ENCODE measurements around the gene ZCCHC14. TPM values are rescaled to one million over a fixed set of nuclear protein-coding genes. Genes with fewer than 3 reads are reported as not detected.

Gene ZCCHC14
- total RNA-seq, 1 donor = 8.2 TPM

GRCh38 chr16:87447323-87447722 is 45.5 kb downstream of the ZCCHC14 start:
- TF ChIP-seq CTCF (IDR thresholded peaks at IDR 0.05; ENCODE audit: insufficient read depth, low read depth, low read length) = no peak
- DNase-seq (ENCODE audit: low read depth) = peak; percentile 90
- no peak overlapping the region for H3K4me3 ChIP-seq (ENCODE audit: low read depth, low read length)

- no peak for TF ChIP-seq CTCF (IDR thresholded peaks at IDR 0.05; ENCODE audit: insufficient read depth, low read depth, low read length)
- DNase-seq (ENCODE audit: low read depth) = no peak
Measured at GRCh38 chr16:87446479-87446878, 46.3 kb downstream of the ZCCHC14 start.

GRCh38 chr16:87445486-87445885 is 47.3 kb downstream of the ZCCHC14 start:
- DNase-seq (ENCODE audit: low read depth) = peak; percentile 97
- H3K4me3 ChIP-seq (ENCODE audit: low read depth, low read length) = no peak overlapping the region
- TF ChIP-seq CTCF (IDR thresholded peaks at IDR 0.05; ENCODE audit: insufficient read depth, low read depth, low read length) = no peak

More at GRCh38 chr16:87446479-87446878, 46.3 kb downstream of the ZCCHC14 start:
- no peak overlapping the region for H3K4me3 ChIP-seq (ENCODE audit: low read depth, low read length)

- no peak for TF ChIP-seq CTCF (IDR thresholded peaks at IDR 0.05; ENCODE audit: insufficient read depth, low read depth, low read length)
- no peak overlapping the region for H3K4me3 ChIP-seq (ENCODE audit: low read depth, low read length)
- no peak for DNase-seq (ENCODE audit: low read depth)
Measured at GRCh38 chr16:87443964-87444363, 48.9 kb downstream of the ZCCHC14 start.

- H3K4me3 ChIP-seq (ENCODE audit: low read depth, low read length) = no peak overlapping the region
- DNase-seq (ENCODE audit: low read depth) = no peak
- no peak for TF ChIP-seq CTCF (IDR thresholded peaks at IDR 0.05; ENCODE audit: insufficient read depth, low read depth, low read length)
Measured at GRCh38 chr16:87443016-87443415, 49.8 kb downstream of the ZCCHC14 start.

GRCh38 chr16:87442581-87442966 is 50.2 kb downstream of the ZCCHC14 start:
- DNase-seq (ENCODE audit: low read depth) = no peak
- no peak for TF ChIP-seq CTCF (IDR thresholded peaks at IDR 0.05; ENCODE audit: insufficient read depth, low read depth, low read length)
- no peak overlapping the region for H3K4me3 ChIP-seq (ENCODE audit: low read depth, low read length)

GRCh38 chr16:87441886-87442580 is 50.8 kb downstream of the ZCCHC14 start:
- H3K4me3 ChIP-seq (ENCODE audit: low read depth, low read length) = no peak overlapping the region
- peak; percentile 52 for DNase-seq (ENCODE audit: low read depth)
- TF ChIP-seq CTCF (IDR thresholded peaks at IDR 0.05; ENCODE audit: insufficient read depth, low read depth, low read length) = no peak

Measured in fibroblast of villous mesenchyme (primary cell).